ENCODE results near the gene CRYL1.

CRYL1 gene

GRCh38 chr13:20518660-20519100 lies 7.0 kb downstream of the CRYL1 start:
- Histone ChIP-seq H3K4me1 (ENCODE audit: insufficient read depth, low read length) (peaks cover 7% of the 10 kb centered on the region), H3K36me3 (ENCODE audit: insufficient read depth, low read length) (no peaks in the 10 kb centered on the region), H2AFZ (ENCODE audit: low read depth, low read length) (no peak overlapping the region), H3K9me3 (ENCODE audit: low read length) (no peaks in the 10 kb centered on the region), H3K4me3 (ENCODE audit: low read length) (no peak overlapping the region), H3K27me3 (ENCODE audit: insufficient read depth, low read length) (no peaks in the 10 kb centered on the region)

- Histone ChIP-seq H3K9me3 (ENCODE audit: low read length) (no peaks in the 10 kb centered on the region), H3K4me3 (ENCODE audit: low read length) (no peak overlapping the region), H2AFZ (ENCODE audit: low read depth, low read length) (no peak overlapping the region), H3K27me3 (ENCODE audit: insufficient read depth, low read length) (no peaks in the 10 kb centered on the region), H3K36me3 (ENCODE audit: insufficient read depth, low read length) (no peaks in the 10 kb centered on the region), H3K4me1 (ENCODE audit: insufficient read depth, low read length) (no peaks in the 10 kb centered on the region)
Measured at GRCh38 chr13:20514866-20515265, 10.8 kb downstream of the CRYL1 start.

- Histone ChIP-seq H3K27me3 (ENCODE audit: insufficient read depth, low read length) (no peaks in the 10 kb centered on the region), H2AFZ (ENCODE audit: low read depth, low read length) (no peak overlapping the region), H3K4me3 (ENCODE audit: low read length) (no peak overlapping the region), H3K36me3 (ENCODE audit: insufficient read depth, low read length) (no peaks in the 10 kb centered on the region), H3K4me1 (ENCODE audit: insufficient read depth, low read length) (no peaks in the 10 kb centered on the region), H3K9me3 (ENCODE audit: low read length) (no peaks in the 10 kb centered on the region)
Measured at GRCh38 chr13:20513466-20513995, 12.1 kb downstream of the CRYL1 start.

- no peak overlapping the region for H2AFZ ChIP-seq (ENCODE audit: low read depth, low read length)
- H3K27me3 ChIP-seq (ENCODE audit: insufficient read depth, low read length), result no peaks in the 10 kb centered on the region
- no peaks in the 10 kb centered on the region for H3K9me3 ChIP-seq (ENCODE audit: low read length)
- no peak overlapping the region for H3K4me3 ChIP-seq (ENCODE audit: low read length)
- no peaks in the 10 kb centered on the region for H3K36me3 ChIP-seq (ENCODE audit: insufficient read depth, low read length)
- no peaks in the 10 kb centered on the region for H3K4me1 ChIP-seq (ENCODE audit: insufficient read depth, low read length)
Measured at GRCh38 chr13:20512042-20512683, 13.5 kb downstream of the CRYL1 start.

- no peaks in the 10 kb centered on the region for H3K27me3 ChIP-seq (ENCODE audit: insufficient read depth, low read length)
- no peaks in the 10 kb centered on the region for H3K36me3 ChIP-seq (ENCODE audit: insufficient read depth, low read length)
- no peaks in the 10 kb centered on the region for H3K9me3 ChIP-seq (ENCODE audit: low read length)
- H3K4me3 ChIP-seq (ENCODE audit: low read length), result no peak overlapping the region
- H2AFZ ChIP-seq (ENCODE audit: low read depth, low read length), result no peak overlapping the region
- no peaks in the 10 kb centered on the region for H3K4me1 ChIP-seq (ENCODE audit: insufficient read depth, low read length)
Measured at GRCh38 chr13:20506696-20507095, 19.0 kb downstream of the CRYL1 start.

GRCh38 chr13:20505405-20506366 lies 20.0 kb downstream of the CRYL1 start:
- Histone ChIP-seq H3K9me3 (ENCODE audit: low read length) (no peaks in the 10 kb centered on the region), H2AFZ (ENCODE audit: low read depth, low read length) (no peak overlapping the region), H3K27me3 (ENCODE audit: insufficient read depth, low read length) (no peaks in the 10 kb centered on the region)

GRCh38 chr13:20503088-20504083 lies 22.3 kb downstream of the CRYL1 start:
- Histone ChIP-seq H3K27me3 (ENCODE audit: insufficient read depth, low read length) (no peaks in the 10 kb centered on the region), H3K4me3 (ENCODE audit: low read length) (no peak overlapping the region), H2AFZ (ENCODE audit: low read depth, low read length) (no peak overlapping the region), H3K36me3 (ENCODE audit: insufficient read depth, low read length) (no peaks in the 10 kb centered on the region), H3K4me1 (ENCODE audit: insufficient read depth, low read length) (no peaks in the 10 kb centered on the region), H3K9me3 (ENCODE audit: low read length) (no peaks in the 10 kb centered on the region)

More at GRCh38 chr13:20505405-20506366, 20.0 kb downstream of the CRYL1 start:
- Histone ChIP-seq H3K36me3 (ENCODE audit: insufficient read depth, low read length) (no peaks in the 10 kb centered on the region), H3K4me3 (ENCODE audit: low read length) (no peak overlapping the region), H3K4me1 (ENCODE audit: insufficient read depth, low read length) (no peaks in the 10 kb centered on the region)

GRCh38 chr13:20501592-20501991 lies 24.1 kb downstream of the CRYL1 start:
- H3K36me3 ChIP-seq (ENCODE audit: insufficient read depth, low read length), result no peaks in the 10 kb centered on the region
- H2AFZ ChIP-seq (ENCODE audit: low read depth, low read length), result no peak overlapping the region
- no peaks in the 10 kb centered on the region for H3K27me3 ChIP-seq (ENCODE audit: insufficient read depth, low read length)
- no peak overlapping the region for H3K4me3 ChIP-seq (ENCODE audit: low read length)
- H3K9me3 ChIP-seq (ENCODE audit: low read length), result no peaks in the 10 kb centered on the region
- no peaks in the 10 kb centered on the region for H3K4me1 ChIP-seq (ENCODE audit: insufficient read depth, low read length)

- Histone ChIP-seq H2AFZ (ENCODE audit: low read depth, low read length) (no peak overlapping the region), H3K36me3 (ENCODE audit: insufficient read depth, low read length) (no peaks in the 10 kb centered on the region), H3K27me3 (ENCODE audit: insufficient read depth, low read length) (no peaks in the 10 kb centered on the region), H3K9me3 (ENCODE audit: low read length) (no peaks in the 10 kb centered on the region), H3K4me3 (ENCODE audit: low read length) (no peak overlapping the region), H3K4me1 (ENCODE audit: insufficient read depth, low read length) (no peaks in the 10 kb centered on the region)
Measured at GRCh38 chr13:20501120-20501519, 24.5 kb downstream of the CRYL1 start.

- Histone ChIP-seq H3K27me3 (ENCODE audit: insufficient read depth, low read length) (no peaks in the 10 kb centered on the region), H3K4me3 (ENCODE audit: low read length) (no peak overlapping the region), H2AFZ (ENCODE audit: low read depth, low read length) (no peak overlapping the region), H3K36me3 (ENCODE audit: insufficient read depth, low read length) (no peaks in the 10 kb centered on the region), H3K9me3 (ENCODE audit: low read length) (no peaks in the 10 kb centered on the region), H3K4me1 (ENCODE audit: insufficient read depth, low read length) (no peaks in the 10 kb centered on the region)
Measured at GRCh38 chr13:20499986-20500385, 25.7 kb downstream of the CRYL1 start.

- Histone ChIP-seq H3K9me3 (ENCODE audit: low read length) (no peaks in the 10 kb centered on the region), H2AFZ (ENCODE audit: low read depth, low read length) (no peak overlapping the region)
Measured at GRCh38 chr13:20498659-20499058, 27.0 kb downstream of the CRYL1 start.

GRCh38 chr13:20498129-20498528 lies 27.5 kb downstream of the CRYL1 start:
- Histone ChIP-seq H3K4me1 (ENCODE audit: insufficient read depth, low read length) (no peaks in the 10 kb centered on the region), H3K4me3 (ENCODE audit: low read length) (no peak overlapping the region), H3K36me3 (ENCODE audit: insufficient read depth, low read length) (no peaks in the 10 kb centered on the region), H3K9me3 (ENCODE audit: low read length) (no peaks in the 10 kb centered on the region), H2AFZ (ENCODE audit: low read depth, low read length) (no peak overlapping the region), H3K27me3 (ENCODE audit: insufficient read depth, low read length) (no peaks in the 10 kb centered on the region)

More at GRCh38 chr13:20498659-20499058, 27.0 kb downstream of the CRYL1 start:
- H3K4me3 ChIP-seq (ENCODE audit: low read length), result no peak overlapping the region
- no peaks in the 10 kb centered on the region for H3K36me3 ChIP-seq (ENCODE audit: insufficient read depth, low read length)
- H3K4me1 ChIP-seq (ENCODE audit: insufficient read depth, low read length), result no peaks in the 10 kb centered on the region
- no peaks in the 10 kb centered on the region for H3K27me3 ChIP-seq (ENCODE audit: insufficient read depth, low read length)

All from neuron (in vitro differentiated cells).